ENCODE measurements around the gene PIMREG.

The PIMREG gene

GRCh38 chr17:6498901-6499540, 54.8 kb downstream of the PIMREG start:
- peak; percentile 1 for DNase-seq (ENCODE audit: low spot score)

All from pons (tissue), 1 donor.